ENCODE results near the gene TEDC2.
A peak's percentile ranks its signal among the peaks of the same experiment; 100 is the strongest.

The TEDC2 gene

DNA sequence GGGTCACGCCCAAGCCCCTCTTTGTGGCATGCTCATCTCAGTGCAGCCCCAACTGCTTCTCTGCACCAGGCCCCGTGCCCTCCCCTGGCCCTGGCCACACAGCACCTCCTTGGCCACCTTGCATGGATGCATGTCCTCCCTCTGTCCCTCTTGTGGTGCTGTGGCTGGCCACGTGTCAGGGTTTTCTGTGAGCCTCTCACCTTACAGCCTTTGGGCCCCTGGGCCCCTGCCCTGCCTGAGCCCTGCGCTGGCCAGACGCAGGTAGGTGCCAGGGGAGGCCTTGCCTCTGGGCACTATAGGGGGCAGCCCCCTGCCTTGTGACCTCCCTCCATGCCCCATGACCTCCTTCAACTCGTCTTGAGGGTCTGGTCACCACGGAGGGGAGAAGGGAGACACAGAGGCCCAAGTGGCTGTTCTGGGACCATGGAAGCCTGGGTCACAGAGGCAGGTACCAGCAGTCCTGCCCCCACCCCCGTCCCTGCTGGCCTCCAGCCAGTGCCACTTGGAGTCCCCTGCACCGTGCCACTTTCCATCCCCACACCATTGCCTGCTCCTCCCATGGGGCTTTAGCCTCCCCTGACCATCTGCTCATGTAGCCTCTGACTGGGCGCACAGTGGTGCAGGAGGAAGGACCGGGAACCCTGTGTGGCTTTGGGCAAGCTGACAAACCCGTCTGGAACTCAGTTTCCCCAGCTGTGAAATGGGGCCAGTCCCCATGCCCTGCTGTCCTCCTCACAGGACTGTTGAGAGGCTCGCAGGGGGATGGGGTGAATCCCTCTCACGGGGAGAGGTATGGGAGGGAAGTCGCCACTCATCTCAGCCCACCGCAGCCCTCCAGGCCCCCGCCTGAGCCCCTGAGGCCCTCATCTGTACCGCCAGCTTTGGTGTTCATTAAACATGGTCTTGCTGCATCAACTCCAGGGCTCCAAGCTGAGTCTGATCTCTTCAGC, 42.3 kb downstream of the TEDC2 start:
- H3K4me3 ChIP-seq (ENCODE audit: low read depth, low read length): no peak overlapping the region

DNA sequence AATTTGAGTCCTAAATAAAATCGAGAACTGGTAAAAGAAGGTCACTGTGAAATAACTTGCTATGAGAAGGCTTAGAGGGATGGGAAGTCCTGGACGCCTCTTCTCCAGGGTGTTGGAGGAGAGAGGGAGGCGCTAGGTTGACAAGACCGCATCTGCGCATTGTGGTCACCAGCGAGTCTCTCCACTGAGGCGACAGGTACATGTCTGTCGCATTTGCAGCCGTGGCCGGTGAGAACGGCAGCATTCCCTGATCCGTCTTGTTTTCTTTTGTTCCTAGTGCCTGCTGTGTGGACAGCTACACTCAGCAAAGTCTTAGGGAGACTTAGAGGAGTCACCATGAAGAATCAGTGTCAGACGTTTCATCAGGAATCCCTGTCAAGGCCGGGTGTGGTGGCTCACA, 45.8 kb downstream of the TEDC2 start:
- DNase-seq (ENCODE audit: low read depth): no peak
- H3K4me3 ChIP-seq (ENCODE audit: low read depth, low read length): no peak overlapping the region

More for the DNA sequence above, 42.3 kb downstream of the TEDC2 start:
- DNase-seq (ENCODE audit: low read depth): no peak

DNA sequence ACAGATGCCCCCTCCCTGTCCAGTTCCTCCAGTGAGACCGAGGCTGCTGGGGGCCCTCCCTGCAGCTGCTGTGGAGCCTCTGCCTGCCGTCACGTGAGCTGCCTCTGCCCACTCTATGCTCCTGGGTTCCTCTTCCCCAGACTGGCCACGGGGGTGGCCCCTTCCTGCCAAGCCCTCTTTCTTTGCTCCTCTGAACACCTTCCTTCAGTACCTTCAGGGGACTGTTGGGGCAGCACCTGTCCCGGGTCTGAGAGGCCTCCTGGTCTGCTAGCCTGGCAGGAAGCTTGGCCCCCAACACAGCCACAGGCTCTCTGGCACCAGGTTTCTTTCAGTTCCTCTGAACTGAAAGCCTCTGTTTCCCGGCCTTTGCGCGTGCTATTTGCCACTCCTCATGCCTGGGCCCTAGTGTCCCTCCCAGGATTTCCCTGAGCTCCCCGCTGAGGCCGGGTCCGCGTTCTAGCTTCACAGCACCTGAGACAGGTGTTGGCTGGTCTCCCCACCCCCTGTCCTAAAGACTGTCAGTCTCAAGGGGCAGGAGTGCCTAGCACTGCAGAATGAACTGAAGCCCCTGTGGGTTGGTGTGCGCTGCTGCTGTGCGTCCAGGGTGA, 47.2 kb downstream of the TEDC2 start:
- no peak overlapping the region for H3K4me3 ChIP-seq (ENCODE audit: low read depth, low read length)
- no peak for DNase-seq (ENCODE audit: low read depth)

DNA sequence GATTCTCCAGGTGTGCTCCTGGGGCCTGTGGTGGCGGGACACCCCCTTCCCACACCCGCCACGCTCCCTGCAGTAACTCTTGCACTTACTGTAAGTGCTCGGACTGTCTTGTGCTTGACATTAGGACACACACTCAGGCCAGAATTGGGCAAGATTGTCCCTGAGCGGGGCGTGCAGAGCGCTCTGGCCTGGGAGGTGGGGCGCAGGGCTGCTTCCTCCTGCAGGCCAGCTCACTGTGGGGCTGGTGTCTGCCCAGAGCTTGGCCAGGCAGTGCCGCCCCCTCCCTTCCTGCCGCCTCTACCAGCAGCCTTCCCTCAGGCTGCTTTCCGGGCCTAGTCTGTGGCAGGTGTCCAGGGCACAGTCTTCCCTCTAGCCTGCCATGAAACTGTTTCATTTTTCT, 47.8 kb downstream of the TEDC2 start:
- H3K4me3 ChIP-seq (ENCODE audit: low read depth, low read length): no peak overlapping the region
- no peak for DNase-seq (ENCODE audit: low read depth)

DNA sequence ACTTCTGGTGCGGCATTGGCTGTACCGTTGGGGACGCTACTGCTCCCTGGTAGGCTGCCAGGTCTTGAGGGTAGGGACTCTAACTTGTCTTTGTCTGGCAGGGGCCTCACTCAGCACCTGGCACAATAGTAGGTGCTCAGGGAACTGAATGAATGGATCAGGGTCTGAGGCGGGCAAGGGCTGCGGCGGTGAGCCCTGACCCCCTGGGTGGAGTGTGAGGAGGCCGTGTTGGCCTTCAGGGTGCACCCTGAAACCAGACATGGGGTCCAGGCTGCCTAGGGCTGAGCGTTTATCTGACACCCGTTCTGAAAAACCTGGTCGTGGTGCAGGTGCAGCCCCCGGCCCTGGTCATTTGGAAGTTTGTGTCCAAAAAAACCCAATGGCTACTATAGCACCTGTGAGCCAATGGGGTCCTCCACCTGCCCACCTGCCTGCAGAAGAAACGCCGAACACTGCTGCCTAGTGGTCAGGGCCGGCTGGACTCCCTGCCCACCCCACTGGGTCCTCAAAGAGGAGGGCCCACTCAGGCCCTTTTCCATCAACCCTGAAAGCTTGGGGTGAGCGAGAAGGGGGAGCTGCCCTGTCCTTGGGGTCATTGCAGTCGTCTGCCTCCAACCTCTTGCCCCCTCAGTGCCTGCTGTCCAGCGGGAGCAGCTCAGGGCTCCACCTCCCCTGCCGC, 49.0 kb downstream of the TEDC2 start:
- H3K4me3 ChIP-seq (ENCODE audit: low read depth, low read length): no peak overlapping the region
- DNase-seq (ENCODE audit: low read depth): no peak

DNA sequence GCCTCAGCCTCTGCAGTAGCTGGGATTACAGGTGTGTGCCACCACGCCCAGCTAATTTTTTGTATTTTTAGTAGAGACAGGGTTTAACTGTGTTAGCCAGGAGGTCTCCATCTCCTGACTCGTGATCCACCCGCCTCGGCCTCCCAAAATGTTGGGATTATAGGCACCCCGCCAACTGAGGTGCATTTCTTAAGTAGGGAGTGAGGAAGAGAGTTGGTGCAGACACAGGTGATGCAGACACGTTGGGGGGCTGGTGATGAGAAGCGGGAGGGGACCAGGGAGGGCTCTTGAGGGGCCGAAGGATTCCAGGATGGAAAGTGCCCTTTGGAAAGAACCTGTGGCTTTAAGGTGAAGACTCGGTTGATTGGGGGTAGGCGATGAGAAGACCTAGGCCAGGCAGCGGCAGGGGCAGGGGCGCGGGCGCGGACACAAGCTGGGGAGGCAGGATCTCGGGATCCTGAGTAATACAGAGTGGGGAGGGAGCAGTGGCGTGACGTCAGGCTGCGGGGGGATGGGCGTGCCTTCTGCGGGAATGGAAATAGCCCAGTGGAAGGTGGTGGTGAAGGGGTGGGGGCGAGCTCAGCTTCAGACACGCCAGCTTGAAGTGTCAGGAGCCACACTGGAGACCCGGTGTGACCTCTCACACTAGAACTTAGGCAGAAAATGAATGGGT, 51.4 kb downstream of the TEDC2 start:
- DNase-seq (ENCODE audit: low read depth): no peak
- H3K4me3 ChIP-seq (ENCODE audit: low read depth, low read length): no peak overlapping the region

DNA sequence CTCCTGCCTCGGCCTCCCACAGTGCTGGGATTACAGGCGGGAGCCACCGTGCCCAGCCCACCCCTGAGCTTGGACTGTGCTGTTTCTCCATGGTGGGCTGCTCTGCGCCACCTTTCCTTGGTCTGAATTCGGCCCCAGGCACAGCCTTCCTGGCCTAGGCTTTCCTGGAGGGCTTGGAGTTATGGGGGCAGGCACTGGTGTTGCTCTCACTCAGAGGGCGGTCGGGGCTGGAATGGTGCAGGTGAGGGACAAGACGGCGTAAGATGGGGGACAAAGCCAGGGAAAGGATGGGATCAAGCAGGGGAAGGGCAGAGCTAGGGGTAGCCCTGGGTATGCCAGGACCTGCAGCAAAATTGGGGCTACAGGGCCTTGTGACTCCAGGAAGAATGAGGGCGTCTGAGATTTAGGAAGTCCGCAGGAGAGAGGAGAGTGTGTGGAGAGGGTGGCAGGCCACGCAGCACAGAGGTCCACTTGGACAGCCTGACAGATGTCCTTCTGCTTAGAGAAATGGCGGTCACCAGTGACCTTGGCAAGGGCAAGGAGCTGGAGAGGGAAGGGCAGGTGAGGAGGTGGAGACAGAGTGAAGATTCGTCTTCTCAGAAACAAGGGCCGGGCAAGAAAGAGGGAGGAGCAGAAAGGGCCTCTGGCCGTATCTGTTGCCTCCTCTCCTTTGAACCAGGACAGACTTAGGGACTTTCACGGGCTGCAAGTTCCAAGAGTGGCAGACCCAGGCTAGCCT, 52.3 kb downstream of the TEDC2 start:
- no peak for DNase-seq (ENCODE audit: low read depth)
- H3K4me3 ChIP-seq (ENCODE audit: low read depth, low read length): no peak overlapping the region

DNA sequence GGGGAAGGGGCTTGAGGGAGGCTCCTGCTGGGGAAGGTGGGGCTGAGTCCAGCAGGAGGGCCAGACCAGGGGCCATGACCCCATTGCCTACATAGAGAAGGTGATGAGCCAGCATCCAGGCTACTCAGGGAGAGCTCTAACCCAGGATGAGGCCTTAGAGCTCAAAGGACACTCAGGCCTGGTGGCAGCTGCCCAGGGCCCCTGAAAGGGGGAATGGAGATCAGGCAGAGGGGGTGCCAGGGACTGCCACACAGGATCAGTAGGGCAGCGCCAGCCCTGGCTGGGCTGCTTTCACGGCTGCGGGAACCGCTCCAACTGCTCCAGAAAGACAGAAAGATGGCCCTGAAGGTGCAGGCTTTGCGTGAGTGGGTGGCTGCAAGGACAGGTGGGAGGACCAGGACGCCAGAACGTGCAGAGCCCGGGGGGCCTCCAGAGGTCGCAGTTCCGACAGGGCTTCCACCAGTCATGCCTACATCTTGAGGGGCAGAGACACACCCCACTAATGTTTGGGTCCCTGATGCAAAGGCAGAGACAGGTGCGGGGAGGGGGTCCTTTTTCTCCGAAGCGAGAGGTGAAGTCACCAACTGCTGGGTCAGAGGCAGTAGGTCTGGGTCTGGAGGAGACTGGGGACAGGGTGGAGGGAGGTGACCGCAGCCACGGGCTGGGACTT, 53.0 kb downstream of the TEDC2 start:
- H3K4me3 ChIP-seq (ENCODE audit: low read depth, low read length): peak overlapping the region; percentile 80
- no peak for DNase-seq (ENCODE audit: low read depth)

DNA sequence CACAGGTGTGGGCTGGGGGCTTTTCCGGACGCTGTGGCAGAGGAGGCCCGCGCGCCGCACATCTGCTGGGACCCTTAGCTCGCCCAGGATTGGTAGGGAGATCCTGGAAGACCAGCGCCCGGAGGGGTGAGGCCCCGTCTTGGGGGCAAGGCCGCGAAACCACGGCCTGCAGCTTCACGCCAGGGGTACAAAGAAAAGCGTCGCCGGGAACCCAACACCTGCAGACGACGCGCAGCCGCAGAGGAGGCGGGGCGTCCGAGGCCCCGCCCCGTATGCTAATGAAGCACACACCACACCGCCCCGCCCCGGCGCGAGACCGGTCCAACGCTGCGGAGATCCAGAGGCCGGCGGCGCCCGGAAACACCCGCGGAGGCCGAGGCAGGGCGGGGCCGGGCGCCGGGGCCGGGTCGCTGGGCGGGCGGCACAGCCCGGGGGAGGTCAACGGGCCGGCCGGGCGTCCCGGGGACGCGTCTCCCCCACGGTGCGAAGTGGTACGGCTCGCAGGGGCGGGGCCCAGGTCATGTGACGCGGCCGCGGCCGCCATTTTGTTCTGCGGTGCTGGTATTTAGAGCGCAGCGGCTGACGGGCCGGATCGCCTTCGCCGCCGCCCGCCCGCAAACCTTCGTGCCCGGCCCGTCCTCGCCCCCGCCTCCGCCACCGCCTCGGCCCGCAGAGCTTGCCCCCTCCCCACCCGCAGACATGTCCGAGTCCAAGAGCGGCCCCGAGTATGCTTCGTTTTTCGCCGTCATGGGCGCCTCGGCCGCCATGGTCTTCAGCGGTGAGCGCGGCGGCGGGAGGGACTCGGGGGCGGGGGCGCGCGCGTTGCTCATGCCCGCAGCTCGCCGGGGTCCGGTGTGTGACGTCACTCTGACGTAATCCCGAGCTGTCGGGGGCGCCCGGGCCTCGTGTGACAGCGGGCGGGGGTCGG, 53.8 kb downstream of the TEDC2 start, which contains the start of gene ATP6V0C:
TSS of gene ATP6V0C (plus strand) at position 548 of the 928 bp plus-strand sequence. CDS start at position 700, 152 bp downstream.
- peak within 1 kb of the TSS; percentile 80 for H3K4me3 ChIP-seq (ENCODE audit: low read depth, low read length)
- DNase-seq (ENCODE audit: low read depth): no peak
